ENCODE data around the gene SYF2. TPM values are rescaled to one million over a fixed set of nuclear protein-coding genes. Genes with fewer than 3 reads are reported as not detected.
"Not testable (repeated sequence)": the region's sequence is repeated elsewhere in the genome, so short reads cannot be mapped to it uniquely, and the experiment has no call there.

SYF2 gene
- total RNA-seq, 1 donor = 39.4 TPM

DNA sequence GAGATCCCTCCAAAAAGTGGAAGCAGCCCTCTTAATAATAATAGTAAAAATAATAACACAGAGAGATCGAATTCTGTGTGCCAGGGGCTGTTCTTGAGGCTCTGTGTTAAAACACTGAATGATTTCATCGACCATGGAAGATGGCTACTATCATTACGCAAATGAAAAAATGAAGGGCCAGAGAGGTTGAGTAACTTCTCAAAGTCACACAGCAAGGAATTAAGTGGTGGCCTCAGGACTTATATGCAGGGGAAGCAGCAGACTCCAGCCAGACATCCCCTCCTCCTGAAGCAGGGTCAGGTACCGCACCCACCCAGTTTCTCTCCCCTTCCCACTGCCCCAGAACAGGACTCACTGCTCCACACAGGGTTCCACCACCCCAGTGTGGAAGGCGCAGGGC, 40.1 kb downstream of the SYF2 start:
- peak; percentile 46 for DNase-seq (ENCODE audit: insufficient read length, low spot score, missing footprints)
- H2AFZ ChIP-seq (ENCODE audit: low read length) = no peak overlapping the region
- no peak overlapping the region for H3K27ac ChIP-seq (ENCODE audit: low read depth, low read length)
- no peaks in the 10 kb centered on the region for H3K79me2 ChIP-seq (ENCODE audit: insufficient read depth, low read length)
- no peaks in the 10 kb centered on the region for H3K36me3 ChIP-seq (ENCODE audit: insufficient read depth, low read length)
- no peak overlapping the region for H3K4me2 ChIP-seq (ENCODE audit: insufficient read depth, low read length)
- no peak overlapping the region for H3K4me3 ChIP-seq (ENCODE audit: insufficient read depth, low read length)
- no peak for TF ChIP-seq CTCF (IDR thresholded peaks at IDR 0.05; ENCODE audit: extremely low read depth, low read depth, low read length)
- H3K4me1 ChIP-seq (ENCODE audit: insufficient read depth, low read length) = no peaks in the 10 kb centered on the region
- peaks cover 7% of the 10 kb centered on the region for H3K27me3 ChIP-seq (ENCODE audit: insufficient read depth, low read length)
- H3K9me3 ChIP-seq (ENCODE audit: low read depth, low read length) = no peaks in the 10 kb centered on the region
- no peaks in the 10 kb centered on the region for H4K20me1 ChIP-seq (ENCODE audit: insufficient read depth, low read length)

DNA sequence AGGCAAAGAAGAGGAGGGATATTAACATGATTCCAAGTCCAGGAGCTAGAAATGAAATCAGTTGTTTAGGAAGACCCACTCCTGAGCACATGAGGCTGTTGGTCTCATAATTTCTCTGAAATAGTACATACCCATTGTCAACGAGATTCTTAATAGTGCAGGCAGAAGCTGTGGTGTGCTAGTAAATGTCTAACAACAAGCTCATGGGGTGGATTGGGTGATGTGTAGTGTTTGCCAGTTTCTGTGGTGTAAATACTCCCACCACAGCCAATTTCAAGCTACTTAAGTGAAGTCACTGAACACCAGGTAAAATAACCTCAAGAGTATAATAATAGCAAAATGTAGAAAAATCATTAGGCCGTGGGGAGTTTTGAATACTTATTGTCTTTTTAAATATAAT, 42.0 kb downstream of the SYF2 start:
- TF ChIP-seq CTCF (IDR thresholded peaks at IDR 0.05; ENCODE audit: extremely low read depth, low read depth, low read length) = no peak
- H3K27me3 ChIP-seq (ENCODE audit: insufficient read depth, low read length) = peaks cover 14% of the 10 kb centered on the region
- no peak overlapping the region for H2AFZ ChIP-seq (ENCODE audit: low read length)
- H4K20me1 ChIP-seq (ENCODE audit: insufficient read depth, low read length) = no peaks in the 10 kb centered on the region
- no peak overlapping the region for H3K27ac ChIP-seq (ENCODE audit: low read depth, low read length)
- peak; percentile 76 for DNase-seq (ENCODE audit: insufficient read length, low spot score, missing footprints)
- H3K4me3 ChIP-seq (ENCODE audit: insufficient read depth, low read length) = no peak overlapping the region
- no peaks in the 10 kb centered on the region for H3K79me2 ChIP-seq (ENCODE audit: insufficient read depth, low read length)
- no peak overlapping the region for H3K4me2 ChIP-seq (ENCODE audit: insufficient read depth, low read length)
- H3K36me3 ChIP-seq (ENCODE audit: insufficient read depth, low read length) = no peaks in the 10 kb centered on the region
- H3K4me1 ChIP-seq (ENCODE audit: insufficient read depth, low read length) = no peaks in the 10 kb centered on the region
- H3K9me3 ChIP-seq (ENCODE audit: low read depth, low read length) = no peaks in the 10 kb centered on the region

DNA sequence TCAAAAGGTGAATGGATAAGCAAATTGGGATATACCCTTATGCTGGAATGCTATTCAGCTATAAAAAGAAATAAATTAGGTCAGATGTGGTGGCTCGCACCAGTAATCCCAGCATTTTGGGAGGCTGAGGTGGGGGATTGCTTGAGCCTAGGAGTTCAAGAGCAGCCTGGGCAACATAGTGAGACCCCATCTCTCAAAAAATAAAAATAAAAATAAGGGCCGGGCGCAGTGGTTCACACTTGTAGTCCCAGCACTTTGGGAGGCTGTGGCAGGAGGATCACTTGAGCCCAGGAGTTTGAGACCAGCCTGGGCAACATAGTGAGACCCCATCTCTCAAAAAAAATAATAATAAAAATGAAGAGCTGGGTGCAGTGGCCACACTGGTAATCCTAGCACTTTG, 44.4 kb downstream of the SYF2 start:
- H4K20me1 ChIP-seq (ENCODE audit: insufficient read depth, low read length); H3K27ac ChIP-seq (ENCODE audit: low read depth, low read length); H3K79me2 ChIP-seq (ENCODE audit: insufficient read depth, low read length); DNase-seq (ENCODE audit: insufficient read length, low spot score, missing footprints); H3K36me3 ChIP-seq (ENCODE audit: insufficient read depth, low read length); H3K4me3 ChIP-seq (ENCODE audit: insufficient read depth, low read length); H3K9me3 ChIP-seq (ENCODE audit: low read depth, low read length); H3K4me2 ChIP-seq (ENCODE audit: insufficient read depth, low read length); H2AFZ ChIP-seq (ENCODE audit: low read length); H3K4me1 ChIP-seq (ENCODE audit: insufficient read depth, low read length): not testable (repeated sequence)
- H3K27me3 ChIP-seq (ENCODE audit: insufficient read depth, low read length) = peaks cover 14% of the 10 kb centered on the region

GRCh38 chr1:25187077-25187476, 45.2 kb downstream of the SYF2 start:
- no peaks in the 10 kb centered on the region for H4K20me1 ChIP-seq (ENCODE audit: insufficient read depth, low read length)
- H3K4me2 ChIP-seq (ENCODE audit: insufficient read depth, low read length) = no peak overlapping the region
- H3K79me2 ChIP-seq (ENCODE audit: insufficient read depth, low read length) = no peaks in the 10 kb centered on the region
- TF ChIP-seq CTCF (IDR thresholded peaks at IDR 0.05; ENCODE audit: extremely low read depth, low read depth, low read length) = no peak
- no peak overlapping the region for H3K4me3 ChIP-seq (ENCODE audit: insufficient read depth, low read length)
- no peak for DNase-seq (ENCODE audit: insufficient read length, low spot score, missing footprints)
- no peaks in the 10 kb centered on the region for H3K36me3 ChIP-seq (ENCODE audit: insufficient read depth, low read length)
- no peak overlapping the region for H2AFZ ChIP-seq (ENCODE audit: low read length)
- no peak overlapping the region for H3K27ac ChIP-seq (ENCODE audit: low read depth, low read length)
- peaks cover 11% of the 10 kb centered on the region for H3K27me3 ChIP-seq (ENCODE audit: insufficient read depth, low read length)
- H3K9me3 ChIP-seq (ENCODE audit: low read depth, low read length) = no peaks in the 10 kb centered on the region
- peaks cover 6% of the 10 kb centered on the region for H3K4me1 ChIP-seq (ENCODE audit: insufficient read depth, low read length)

Data from osteoblast (primary cell).